SK-N-SH (cell line): Measurements from ENCODE around the gene ABCB6. TPM values are rescaled to one million over a fixed set of nuclear protein-coding genes. Genes with fewer than 3 reads are reported as not detected.
A peak's percentile ranks its signal among the peaks of the same experiment; 100 is the strongest.

ENCODE experiments used
- CTCF ChIA-PET: fragments of 300-600, 350-600 bp; formaldehyde crosslinking; extraction: SDS; loops from one replicate; lab custom pipeline; 2021; lab: Yijun Ruan, JAX
- POLR2A ChIA-PET: fragments of 350-600 bp; sonication (Branson Sonifier 250); formaldehyde crosslinking; extraction: SDS; loops from one replicate; lab custom pipeline; 2020; ENCODE audit warnings: antibody characterized with exemption, inconsistent platforms; lab: Yijun Ruan, JAX
- DNase-seq: peaks from one replicate; pipeline ENCODE4 v3.0.0; 2012
- H2AFZ ChIP-seq: fragments of 200-600 bp; sonication (generic); 2 replicates; pipeline ENCODE4 v1.8.1; 2016; ENCODE audit warnings: antibody characterized with exemption, mild to moderate bottlenecking, low read depth
- H3F3A ChIP-seq: fragments of 200-600 bp; sonication (generic); replicated peaks from 2 replicates; pipeline ENCODE3; 2016; ENCODE audit warnings: antibody characterized with exemption, mild to moderate bottlenecking; ENCODE audit not compliant: insufficient read depth
- H3K27ac ChIP-seq, 2 experiments: fragments of 200-500 bp in 1 of 2; fragments of 200-600 bp in 1 of 2; sonication (Bioruptor generic) in 1 of 2; sonication (generic), shearing (Covaris generic) in 1 of 2; 2 replicates each; pipeline versions ENCODE4 v1.5.1 to v1.6.1; 2014 to 2016; ENCODE audit warnings: low read depth in 2 of 2, inconsistent platforms in 1 of 2, low read length in 1 of 2, mild to moderate bottlenecking in 1 of 2, mixed read lengths in 1 of 2
- H3K27me3 ChIP-seq: fragments of 200-600 bp; sonication (generic), shearing (Covaris generic); 2 replicates; pipeline ENCODE4 v1.6.1; 2016; ENCODE audit warnings: mixed run types; ENCODE audit not compliant: insufficient read depth
- H3K36me3 ChIP-seq, 2 experiments: fragments of 200-500 bp in 1 of 2; fragments of 200-600 bp in 1 of 2; sonication (Bioruptor generic) in 1 of 2; sonication (generic) in 1 of 2; replicated peaks in 1 of 2; 2 replicates each; pipeline versions ENCODE3 to v1.5.1; 2014 to 2016; ENCODE audit warnings: low read length in 1 of 2, mild to moderate bottlenecking in 1 of 2; ENCODE audit not compliant: insufficient read depth in 2 of 2, control insufficient read depth in 1 of 2
- H3K4me1 ChIP-seq, 2 experiments: fragments of 200-500 bp in 1 of 2; fragments of 200-600 bp in 1 of 2; sonication (Bioruptor generic) in 1 of 2; sonication (generic), shearing (Covaris generic) in 1 of 2; 2 replicates each; pipeline versions ENCODE4 v1.5.1 to v1.6.1; 2014 to 2016; ENCODE audit warnings: low read depth in 1 of 2, low read length in 1 of 2, mixed run types in 1 of 2; ENCODE audit not compliant: insufficient read depth in 2 of 2, control insufficient read depth in 1 of 2
- H3K4me2 ChIP-seq: fragments of 200-600 bp; sonication (generic), shearing (Covaris generic); 2 replicates; pipeline ENCODE4 v1.6.1; 2017; ENCODE audit warnings: mixed run types
- H3K4me3 ChIP-seq, 2 experiments: fragments of 200-500 bp in 1 of 2; fragments of 200-600 bp in 1 of 2; sonication (Bioruptor generic) in 1 of 2; sonication (generic), shearing (Covaris generic) in 1 of 2; 2 replicates each; pipeline versions ENCODE4 v1.5.1 to v1.8.1; 2014 to 2016; ENCODE audit warnings: low read depth in 2 of 2, inconsistent platforms in 1 of 2, low read length in 1 of 2, mild to moderate bottlenecking in 1 of 2, mixed read lengths in 1 of 2, moderate library complexity in 1 of 2
- H3K79me2 ChIP-seq: fragments of 200-600 bp; sonication (generic); 2 replicates; pipeline ENCODE4 v1.8.1; 2017; ENCODE audit warnings: mild to moderate bottlenecking; ENCODE audit not compliant: insufficient read depth
- H3K9ac ChIP-seq: fragments of 200-600 bp; sonication (generic); 2 replicates; pipeline ENCODE4 v1.6.1; 2017; ENCODE audit warnings: mixed run types
- H3K9me2 ChIP-seq: fragments of 200-600 bp; sonication (generic); 2 replicates; pipeline ENCODE4 v1.6.1; 2017; ENCODE audit warnings: mixed run types
- H3K9me3 ChIP-seq: fragments of 200-600 bp; sonication (generic); 2 replicates; pipeline ENCODE4 v1.6.1; 2017; ENCODE audit warnings: mixed run types, mild to moderate bottlenecking, moderate library complexity
- H4K20me1 ChIP-seq: fragments of 200-600 bp; sonication (generic); 2 replicates; pipeline ENCODE4 v1.6.1; 2017; ENCODE audit warnings: mild to moderate bottlenecking, mixed run types; ENCODE audit not compliant: insufficient read depth
- CHD2 ChIP-seq: fragments of 150-350 bp; IDR thresholded peaks from 2 replicates; pipeline ENCODE4 v1.6.1; 2018; ENCODE audit warnings: low read length; ENCODE audit not compliant: partially characterized antibody
- CTCF ChIP-seq: fragments of 200-600 bp; sonication (generic); IDR thresholded peaks from 2 replicates; pipeline ENCODE4 v1.6.1; 2017; ENCODE audit warnings: antibody characterized with exemption, mild to moderate bottlenecking, moderate library complexity
- ELF1 ChIP-seq: IDR thresholded peaks from 2 replicates; pipeline ENCODE4 v1.4.0; 2012
- EP300 ChIP-seq, 2 experiments: IDR thresholded peaks; 2 replicates each; pipeline versions ENCODE4 v1.4.0 to v1.6.1; 2012; ENCODE audit warnings: borderline replicate concordance in 1 of 2, low read depth in 1 of 2, low read length in 1 of 2
- EZH2phosphoT487 ChIP-seq: fragments of 200-600 bp; sonication (generic); IDR thresholded peaks from 2 replicates; pipeline ENCODE4 v1.6.1; 2017; ENCODE audit warnings: low read depth, mixed run types, mild to moderate bottlenecking, antibody characterized with exemption, moderate library complexity, borderline replicate concordance
- FOSL2 ChIP-seq: IDR thresholded peaks from 2 replicates; pipeline ENCODE4 v1.4.0; 2012; ENCODE audit warnings: low read depth, mild to moderate bottlenecking, moderate library complexity, borderline replicate concordance
- FOXJ3 ChIP-seq: sonication (generic); formaldehyde crosslinking; IDR thresholded peaks from 2 replicates; pipeline ENCODE4 v1.5.1; 2020; ENCODE audit warnings: mild to moderate bottlenecking, missing genetic modification reagents
- GABPA ChIP-seq: IDR thresholded peaks from 2 replicates; pipeline ENCODE4 v1.4.0; 2012; ENCODE audit warnings: low read depth, mild to moderate bottlenecking
- GATA2 ChIP-seq: sonication (generic); formaldehyde crosslinking; IDR thresholded peaks from 2 replicates; pipeline ENCODE4 v1.5.0; 2020; ENCODE audit warnings: mild to moderate bottlenecking, missing genetic modification reagents
- JUND ChIP-seq: IDR thresholded peaks from 2 replicates; pipeline ENCODE4 v1.4.0; 2012
- MEF2A ChIP-seq: IDR thresholded peaks from 2 replicates; pipeline ENCODE4 v1.4.0; 2012; ENCODE audit warnings: low read depth, borderline replicate concordance
- MXI1 ChIP-seq: IDR thresholded peaks from 2 replicates; pipeline ENCODE4 v1.6.1; 2012; ENCODE audit warnings: mild to moderate bottlenecking, low read depth, low read length, improper control_type of control experiment
- NFIC ChIP-seq: IDR thresholded peaks from 2 replicates; pipeline ENCODE4 v1.4.0; 2012; ENCODE audit warnings: borderline replicate concordance
- NRF1 ChIP-seq: IDR thresholded peaks from 2 replicates; pipeline ENCODE4 v1.6.1; 2012; ENCODE audit warnings: low read depth, mild to moderate bottlenecking, low read length
- RAD21 ChIP-seq: IDR thresholded peaks from 2 replicates; pipeline ENCODE4 v1.6.1; 2012; ENCODE audit warnings: mild to moderate bottlenecking, low read length
- REST ChIP-seq: IDR thresholded peaks from 2 replicates; pipeline ENCODE4 v1.6.1; 2012; ENCODE audit warnings: mild to moderate bottlenecking, low read depth, low read length, moderate library complexity
- RFX5 ChIP-seq: IDR thresholded peaks from 2 replicates; pipeline ENCODE4 v1.6.1; 2012; ENCODE audit warnings: mild to moderate bottlenecking, improper control_type of control experiment, low read length
- RXRA ChIP-seq: IDR thresholded peaks from 2 replicates; pipeline ENCODE4 v1.4.0; 2012; ENCODE audit warnings: low read depth, mild to moderate bottlenecking, borderline replicate concordance
- SIN3A ChIP-seq: IDR thresholded peaks from 2 replicates; pipeline ENCODE4 v1.6.1; 2012; ENCODE audit warnings: low read depth, mild to moderate bottlenecking, low read length, moderate library complexity, borderline replicate concordance
- SMC3 ChIP-seq: IDR thresholded peaks from 2 replicates; pipeline ENCODE4 v1.6.1; 2012; ENCODE audit warnings: low read depth, low read length, improper control_type of control experiment
- TAF1 ChIP-seq: IDR thresholded peaks from 2 replicates; pipeline ENCODE4 v1.6.1; 2012; ENCODE audit warnings: low read depth, mild to moderate bottlenecking, low read length, moderate library complexity, borderline replicate concordance
- TCF12 ChIP-seq: IDR thresholded peaks from 2 replicates; pipeline ENCODE4 v1.4.0; 2012
- TEAD4 ChIP-seq: IDR thresholded peaks from 2 replicates; pipeline ENCODE4 v1.4.0; 2012; ENCODE audit warnings: mild to moderate bottlenecking, borderline replicate concordance; ENCODE audit not compliant: insufficient read depth
- YY1 ChIP-seq: IDR thresholded peaks from 2 replicates; pipeline ENCODE4 v1.4.0; 2012; ENCODE audit warnings: low read depth, mild to moderate bottlenecking
- ZBTB33 ChIP-seq: IDR thresholded peaks from 2 replicates; pipeline ENCODE4 v1.4.0; 2012; ENCODE audit warnings: low read depth, borderline replicate concordance
- WGBS: methylation state at CpG from one replicate; pipeline ENCODE4 v1.1.6; 2017; ENCODE audit warnings: low lambda C conversion rate; 5-methylcytosine and 5-hydroxymethylcytosine counted together
- polyA plus RNA-seq, 3 experiments: library from polyadenylated mRNA; depleted of rRNA; stranded (reverse); fragments of >200 nt; gene quantifications; 2 replicates each; pipeline ENCODE4 v1.2.3, GENCODE V29; 2012

ABCB6 gene
- polyA plus RNA-seq, 1 of the 3 experiments (the other 2 are of a cell fraction) = 27.4 TPM

GRCh38 chr2:219206328-219207133 lies 12.2 kb downstream of the ABCB6 start, which contains the start of gene ZFAND2B:
TSS of gene ZFAND2B (plus strand) at chr2:219206782. CDS start at chr2:219206988, 206 bp downstream.
- ChIA-PET POLR2A (interaction anchor here (0.6 to 4.6 kb wide), 9 partner anchors 11 to 423 kb away, joined by 3 to 52 read pairs (median 4); partner anchors contain the start of genes ABCB6, CNPPD1, GLB1L and STK16), CTCF (interaction anchor here (0.6 to 4.0 kb wide), 7 partner anchors 11 to 182 kb away, joined by 3 to 26 read pairs (median 5); partner anchors contain the start of genes ABCB6, CNPPD1 and SLC23A3)
- H3K4me3 ChIP-seq = peak within 1 kb of the TSS; percentile 69
- peak within 1 kb of the TSS; percentile 86 for H3K4me2 ChIP-seq
- WGBS = 3% methylated on average over 15 of the region's 76 CpGs
- no peaks in the 10 kb centered on the region for H3K9me3 ChIP-seq
- peak within 1 kb of the TSS; percentile 59 for H2AFZ ChIP-seq
- no peaks in the 10 kb centered on the region for H3K9me2 ChIP-seq
- DNase-seq = peak; percentile 99
- H3K4me1 ChIP-seq = peaks cover 13 to 20% of the 10 kb centered on the region in 2 experiments; a peak in 3 of 4 replicates
- no peaks in the 10 kb centered on the region for H3K27me3 ChIP-seq
- H4K20me1 ChIP-seq = no peaks in the 10 kb centered on the region
- H3K9ac ChIP-seq = peak within 1 kb of the TSS; percentile 50; the same call in 1 of the 2 replicates
- H3K36me3 ChIP-seq = peaks cover 9 to 26% of the 10 kb centered on the region in 2 experiments
- H3K27ac ChIP-seq = peak within 1 kb of the TSS; percentile 67 to 93; a peak in 3 of 4 replicates
- peaks cover 15% of the 10 kb centered on the region for H3F3A ChIP-seq
- H3K79me2 ChIP-seq = no peaks in the 10 kb centered on the region
- no peak for TF ChIP-seq YY1
- no peak for TF ChIP-seq EZH2phosphoT487
- no peak for TF ChIP-seq JUND
- TF ChIP-seq NRF1 = peak; percentile 78
- 0 out of 2 replicates have a peak, but pooled peaks have one; percentile 29 for TF ChIP-seq GABPA
- no peak for TF ChIP-seq CHD2
- no peak for TF ChIP-seq ZBTB33
- TF ChIP-seq MEF2A = no peak
- no peak for TF ChIP-seq ELF1
- 0 out of 2 replicates have a peak, but pooled peaks have one; percentile 2 for TF ChIP-seq RAD21
- TF ChIP-seq EP300 (IDR thresholded peaks at IDR 0.05; ENCODE audit: borderline replicate concordance in 1 of 2, low read depth in 1 of 2, low read length in 1 of 2) = no peak
- TF ChIP-seq REST = 0 out of 2 replicates have a peak, but pooled peaks have one; percentile 32
- TF ChIP-seq SMC3 = no peak
- no peak for TF ChIP-seq RXRA
- no peak for TF ChIP-seq FOXJ3 (CRISPR knock-in tag)
- TF ChIP-seq GATA2 (CRISPR knock-in tag) = no peak
- TF ChIP-seq TAF1 = peak; percentile 86
- peak; percentile 75 for TF ChIP-seq MXI1
- no peak; the same call in 1 of the 2 replicates for TF ChIP-seq SIN3A
- no peak for TF ChIP-seq CTCF
- TF ChIP-seq TEAD4 = no peak
- TF ChIP-seq RFX5 = no peak
- no peak for TF ChIP-seq TCF12
- TF ChIP-seq FOSL2 = no peak
- no peak for TF ChIP-seq NFIC
